MV-4-11 (cell line): ENCODE measurements around the gene DARS2.
A peak's percentile ranks its signal among the peaks of the same experiment; 100 is the strongest.
"Not testable (repeated sequence)": the region's sequence is repeated elsewhere in the genome, so short reads cannot be mapped to it uniquely, and the experiment has no call there.

ENCODE experiments used
- DNase-seq: peaks from one replicate; lab custom pipeline; 2025; lab: John Stamatoyannopoulos, UW

DARS2 gene

DNA sequence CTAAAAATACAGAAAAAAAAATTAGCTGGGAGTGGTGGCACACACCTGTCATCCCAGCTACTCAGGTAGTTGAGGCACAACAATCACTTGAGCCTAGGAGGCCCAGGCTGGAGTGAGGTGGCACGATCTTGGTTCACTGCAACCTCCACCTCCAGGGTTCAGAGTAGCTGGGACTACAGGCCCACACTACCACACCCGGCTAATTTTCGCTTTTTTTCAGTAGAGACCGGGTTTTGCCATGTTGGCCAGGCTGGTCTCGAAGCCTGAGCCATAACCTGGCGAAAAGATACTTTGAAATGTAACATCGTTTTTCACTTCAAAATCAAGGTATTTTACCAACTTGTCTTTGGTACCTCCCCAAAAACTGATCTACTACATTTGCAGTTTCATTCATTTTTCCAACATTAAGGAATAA, 37.3 kb downstream of the DARS2 start:
- no peak for DNase-seq

DNA sequence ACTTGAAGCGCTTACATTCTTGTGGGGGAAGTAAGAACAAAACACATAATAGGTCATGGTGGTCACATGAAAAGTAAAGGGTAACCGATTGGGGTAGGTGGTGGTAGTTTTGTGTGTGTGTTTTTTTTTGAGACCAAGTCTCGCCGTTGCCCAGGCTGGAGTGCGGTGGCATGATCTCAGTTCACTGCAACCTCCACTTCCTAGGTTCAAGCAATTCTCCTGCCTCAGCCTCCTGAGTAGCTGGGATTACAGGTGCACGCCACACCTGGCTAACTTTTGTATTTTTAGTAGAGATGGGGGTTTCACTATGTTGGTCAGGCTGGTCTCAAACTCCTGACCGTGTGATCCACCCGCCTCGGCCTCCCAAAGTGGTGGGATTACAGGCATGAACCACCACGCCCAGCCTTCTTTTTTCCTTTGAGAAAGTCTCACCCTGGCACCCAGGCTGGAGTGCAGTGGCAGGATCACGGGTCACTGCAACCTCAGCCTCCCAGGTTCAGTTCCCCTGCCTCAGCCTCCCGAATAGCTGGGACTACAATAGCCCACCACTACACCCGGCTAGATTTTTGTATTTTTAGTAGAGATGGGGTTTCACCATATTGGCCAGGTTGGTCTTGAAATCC, 37.8 kb downstream of the DARS2 start:
- peak; percentile 47 for DNase-seq

GRCh38 chr1:173862769-173863223, 38.3 kb downstream of the DARS2 start:
- DNase-seq, result peak; percentile 47

GRCh38 chr1:173863224-173864161, 39.0 kb downstream of the DARS2 start:
- DNase-seq, result no peak

GRCh38 chr1:173864179-173864867, 39.9 kb downstream of the DARS2 start:
- no peak for DNase-seq

DNA sequence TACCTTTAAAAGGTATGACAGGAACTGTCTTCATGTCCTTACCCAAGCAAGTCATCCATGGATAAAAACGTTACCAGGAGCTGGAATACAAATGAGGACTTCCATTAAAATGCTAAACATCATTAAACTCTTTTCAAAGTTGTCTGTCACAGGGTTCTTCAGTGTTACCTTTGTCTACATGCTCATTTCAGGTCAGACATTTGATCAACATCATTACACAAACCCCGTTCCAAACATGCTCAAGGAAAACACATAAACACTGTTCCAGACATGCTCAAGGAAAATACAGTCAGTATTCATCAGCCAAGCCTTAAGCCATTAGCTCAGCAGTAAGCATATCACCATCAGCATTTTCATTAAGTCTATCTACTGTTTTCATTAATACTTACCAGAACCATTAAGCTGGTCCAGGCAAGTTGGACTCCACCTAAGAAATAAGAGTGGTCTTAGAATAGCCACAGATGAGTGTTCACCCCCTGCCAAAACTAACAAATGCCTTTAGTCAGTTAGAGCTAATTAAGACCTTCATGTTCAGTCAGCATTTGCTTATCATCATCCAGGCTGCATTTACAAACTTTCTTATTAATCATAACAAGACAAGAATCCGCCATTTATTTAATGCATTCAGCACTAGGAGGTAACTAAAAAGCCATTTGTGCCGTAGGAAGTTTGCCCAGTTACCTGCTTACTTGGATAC, 41.1 kb downstream of the DARS2 start:
- DNase-seq, result no peak

DNA sequence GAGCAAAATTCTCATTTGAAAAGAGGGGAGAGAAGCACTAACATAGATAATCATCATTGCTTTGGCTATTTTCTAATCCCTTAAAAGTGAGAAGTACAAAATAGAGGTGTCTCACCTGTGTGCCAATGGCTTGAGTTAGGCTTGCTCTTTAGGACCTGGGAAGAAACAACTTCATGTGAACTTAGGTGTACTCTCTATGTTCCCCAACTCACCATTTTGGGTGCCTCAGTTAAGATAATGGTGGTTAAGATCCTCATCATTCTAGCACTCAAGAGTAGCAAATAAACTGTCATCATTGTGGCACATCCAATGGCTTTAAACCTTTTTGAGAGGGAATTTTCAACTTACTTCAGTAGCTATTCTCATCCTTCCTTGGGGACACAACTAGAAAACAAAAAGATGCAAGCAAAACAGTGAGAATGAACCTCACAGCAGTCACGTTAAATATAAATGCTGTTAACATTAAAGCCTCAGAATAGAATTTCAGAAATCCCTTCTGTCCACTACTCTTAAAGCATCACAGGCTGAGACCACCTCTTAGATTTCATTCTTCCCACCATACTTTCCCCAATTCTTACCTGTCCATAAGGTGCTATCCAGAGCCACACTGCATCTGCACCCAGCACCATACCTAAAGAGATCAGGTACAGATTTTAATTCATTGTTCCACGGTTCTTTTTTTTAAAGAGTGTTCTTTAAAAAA, 42.1 kb downstream of the DARS2 start:
- DNase-seq, result no peak

GRCh38 chr1:173867141-173867752, 42.8 kb downstream of the DARS2 start:
- peak; percentile 11 for DNase-seq

DNA sequence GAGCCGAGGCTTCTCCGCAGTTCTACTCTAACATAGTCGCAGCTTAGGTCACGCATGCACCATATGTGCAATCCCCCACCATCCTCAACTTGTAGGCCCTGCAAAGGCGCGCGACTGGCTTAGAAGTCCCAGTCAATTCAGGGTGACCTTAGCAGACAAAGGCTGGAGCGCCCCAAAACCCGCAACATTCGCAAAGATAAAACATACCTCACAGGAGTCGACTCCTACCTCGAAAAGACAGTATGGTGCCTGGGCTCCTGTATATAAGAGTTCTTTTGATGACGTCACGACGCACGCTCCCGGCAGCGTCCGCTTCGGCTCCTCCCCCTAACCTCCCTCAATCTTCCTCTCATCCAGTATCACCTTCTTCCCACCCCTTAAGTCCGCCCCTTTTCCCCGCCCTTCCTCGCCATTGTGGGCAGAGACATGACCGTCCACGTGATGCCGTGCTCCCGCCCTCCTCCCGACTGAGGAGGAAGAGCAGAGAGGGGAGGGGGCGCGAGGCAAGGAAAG, 43.3 kb downstream of the DARS2 start, which contains the start of gene GAS5:
TSS of gene GAS5 (minus strand) at position 237 of the 513 bp plus-strand sequence.
- DNase-seq, result peak; percentile 98

DNA sequence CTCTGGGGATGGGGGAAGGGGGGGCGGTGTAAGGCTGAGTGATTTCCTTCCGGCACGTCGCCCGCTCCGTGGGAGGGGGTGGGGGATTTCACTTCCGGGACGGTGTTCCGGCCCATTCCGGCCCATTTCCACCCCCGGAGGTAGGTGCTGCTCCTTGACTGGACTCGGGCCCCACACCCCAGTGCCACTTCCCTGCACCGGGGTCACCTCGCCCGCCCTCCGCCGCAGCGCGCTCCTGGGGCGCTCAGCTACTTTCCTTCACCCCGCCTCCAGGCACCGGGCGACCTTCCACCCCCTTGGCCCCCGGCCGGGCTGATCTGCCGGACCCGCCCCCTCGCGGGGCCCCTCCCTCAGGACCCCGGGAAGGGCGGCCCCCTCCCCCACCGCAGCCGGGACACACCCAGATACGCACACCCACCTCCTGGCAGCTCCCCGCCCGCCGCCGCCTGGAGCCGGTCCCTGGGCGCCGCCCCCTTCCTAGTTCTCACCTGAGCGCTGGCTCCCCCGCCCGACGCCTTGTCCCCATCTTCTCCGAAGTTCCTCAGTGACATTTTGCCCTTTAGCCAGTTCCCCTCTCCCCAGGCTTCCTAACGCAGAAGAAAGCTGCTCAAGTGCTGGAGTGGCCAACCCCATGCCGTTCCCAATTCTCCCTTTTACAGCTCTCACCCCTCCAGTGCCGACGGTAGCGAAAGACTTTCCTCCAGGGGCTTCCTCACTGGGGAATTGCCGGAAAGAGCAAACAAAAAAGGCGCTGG, 44.0 kb downstream of the DARS2 start, which contains the start of gene ZBTB37:
TSS of gene ZBTB37 (plus strand) at position 115 of the 755 bp plus-strand sequence. CDS start 1,846 bp downstream, outside the sequence.
- no peak for DNase-seq

- peak; percentile 32 for DNase-seq
Observed at GRCh38 chr1:173869021-173869359, 44.5 kb downstream of the DARS2 start.

DNA sequence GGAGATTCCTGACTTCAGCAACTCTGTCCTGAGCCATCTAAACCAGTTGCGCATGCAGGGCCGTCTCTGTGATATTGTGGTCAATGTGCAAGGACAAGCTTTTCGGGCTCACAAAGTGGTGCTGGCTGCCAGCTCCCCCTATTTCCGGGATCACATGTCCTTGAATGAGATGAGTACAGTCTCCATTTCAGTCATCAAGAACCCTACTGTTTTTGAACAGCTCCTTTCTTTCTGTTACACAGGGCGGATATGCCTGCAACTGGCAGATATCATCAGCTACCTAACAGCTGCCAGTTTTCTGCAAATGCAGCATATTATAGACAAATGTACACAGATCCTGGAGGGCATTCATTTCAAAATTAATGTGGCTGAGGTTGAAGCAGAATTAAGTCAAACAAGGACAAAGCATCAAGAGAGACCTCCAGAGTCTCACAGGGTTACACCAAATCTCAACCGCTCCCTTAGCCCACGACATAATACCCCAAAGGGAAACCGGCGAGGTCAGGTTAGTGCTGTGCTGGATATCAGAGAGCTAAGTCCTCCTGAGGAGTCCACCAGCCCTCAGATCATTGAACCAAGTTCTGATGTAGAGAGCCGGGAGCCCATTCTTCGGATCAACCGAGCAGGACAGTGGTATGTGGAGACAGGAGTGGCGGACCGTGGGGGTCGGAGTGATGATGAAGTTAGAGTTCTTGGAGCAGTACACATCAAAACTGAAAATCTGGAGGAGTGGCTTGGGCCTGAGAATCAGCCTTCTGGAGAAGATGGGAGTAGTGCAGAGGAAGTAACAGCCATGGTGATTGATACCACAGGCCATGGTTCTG, 46.0 kb downstream of the DARS2 start:
- DNase-seq, result no peak

DNA sequence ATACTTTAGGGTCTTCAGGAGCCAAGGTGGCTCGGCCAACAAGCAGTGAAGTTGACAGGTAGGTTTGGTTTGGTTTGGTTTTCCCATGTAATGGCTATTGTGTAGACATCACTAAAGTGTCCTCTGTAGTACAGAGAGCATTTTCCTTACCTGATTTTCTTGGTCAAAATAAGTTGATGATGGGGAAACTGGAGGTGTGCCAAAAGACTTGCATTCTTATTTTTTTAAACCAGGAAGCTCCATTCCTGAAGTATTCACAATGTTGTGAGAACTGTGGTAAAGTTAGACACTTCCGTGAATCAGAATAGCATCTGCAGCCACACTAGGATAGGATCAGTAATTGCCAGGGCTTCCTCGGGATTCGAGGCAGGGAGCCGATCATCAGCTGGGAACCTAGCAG, 46.6 kb downstream of the DARS2 start:
- no peak for DNase-seq

DNA sequence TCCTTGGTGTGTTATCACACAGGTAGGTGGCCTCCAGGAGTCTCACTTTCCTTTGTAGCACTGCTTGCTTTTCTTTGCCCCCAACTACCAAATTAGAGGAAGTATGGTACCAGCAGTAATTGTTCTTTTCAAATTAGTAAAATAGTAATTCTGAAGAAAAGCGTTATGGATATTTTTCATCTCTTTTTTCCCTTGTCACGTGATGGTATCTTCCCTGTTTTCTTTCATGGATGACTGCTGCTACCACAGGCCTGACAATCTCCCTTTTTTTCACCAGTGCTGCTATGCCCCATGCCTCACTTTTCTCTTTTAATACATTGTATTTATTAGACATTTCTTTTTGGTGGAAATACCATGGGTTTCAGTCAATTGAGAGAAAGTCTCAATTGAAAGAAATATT, 47.0 kb downstream of the DARS2 start:
- DNase-seq, result no peak

GRCh38 chr1:173876732-173877131, 52.3 kb downstream of the DARS2 start:
- DNase-seq, result no peak

- DNase-seq, result no peak
Observed at GRCh38 chr1:173878251-173878650, 53.8 kb downstream of the DARS2 start.

DNA sequence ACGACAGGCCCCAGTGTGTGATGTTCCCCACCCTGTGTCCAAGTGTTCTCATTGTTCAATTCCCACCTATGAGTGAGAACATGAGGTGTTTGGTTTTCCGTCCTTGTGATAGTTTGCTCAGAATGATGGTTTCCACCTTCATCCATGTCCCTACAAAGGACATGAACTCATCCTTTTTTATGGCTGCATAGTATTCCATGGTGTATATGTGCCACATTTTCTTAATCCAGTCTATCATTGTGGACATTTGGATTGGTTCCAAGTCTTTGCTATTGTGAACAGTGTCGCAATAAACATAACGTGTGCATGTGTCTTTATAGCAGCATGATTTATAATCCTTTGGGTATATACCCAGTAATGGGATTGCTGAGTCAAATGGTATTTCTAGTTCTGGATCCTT, 56.6 kb downstream of the DARS2 start:
- not testable (repeated sequence) for DNase-seq

GRCh38 chr1:173884701-173885100, 60.2 kb downstream of the DARS2 start:
- no peak for DNase-seq
